LNCaP clone FGC (cell line): ENCODE results near the gene FGR.

Experiments used
- DNase-seq: peaks from one replicate; pipeline ENCODE4 v3.0.0-alpha.2; 2011; ENCODE audit warnings: low read depth
- H3K4me3 ChIP-seq: 2 replicates; pipeline ENCODE4 v1.5.1; 2011; ENCODE audit warnings: mild to moderate bottlenecking, low read depth, low read length, control low read depth
- CTCF ChIP-seq: IDR thresholded peaks from 2 replicates; pipeline ENCODE4 v1.5.1; 2012; ENCODE audit warnings: mild to moderate bottlenecking; ENCODE audit not compliant: control insufficient read depth, insufficient read depth; ENCODE audit errors: extremely low read depth

Gene FGR

GRCh38 chr1:27612718-27613117, 22.3 kb downstream of the FGR start:
- DNase-seq, result no peak
- TF ChIP-seq CTCF, result no peak
- no peak overlapping the region for H3K4me3 ChIP-seq

- no peak overlapping the region for H3K4me3 ChIP-seq
- DNase-seq, result no peak
- TF ChIP-seq CTCF, result no peak
Measured at GRCh38 chr1:27611450-27611849, 23.5 kb downstream of the FGR start.

GRCh38 chr1:27609618-27610240, 25.3 kb downstream of the FGR start:
- no peak for TF ChIP-seq CTCF
- no peak overlapping the region for H3K4me3 ChIP-seq
- DNase-seq, result no peak

GRCh38 chr1:27609210-27609555, 25.8 kb downstream of the FGR start:
- DNase-seq, result no peak
- TF ChIP-seq CTCF, result no peak
- H3K4me3 ChIP-seq, result no peak overlapping the region

- no peak overlapping the region for H3K4me3 ChIP-seq
- no peak for TF ChIP-seq CTCF
- no peak for DNase-seq
Measured at GRCh38 chr1:27607239-27607804, 27.7 kb downstream of the FGR start.

GRCh38 chr1:27606708-27607238, 28.2 kb downstream of the FGR start:
- no peak for DNase-seq
- H3K4me3 ChIP-seq, result no peak overlapping the region
- no peak for TF ChIP-seq CTCF
